K562 (cell line): Measurements from ENCODE around the gene MPRIP. TPM values are rescaled to one million over a fixed set of nuclear protein-coding genes. Genes with fewer than 3 reads are reported as not detected.

Experiments used
- ATAC-seq: fragments of 200-7000 bp; cut with Tn5 transposase; 3 replicates; pipeline ENCODE4 v1.9.1; 2020; ENCODE audit warnings: moderate library complexity
- BruUV-seq: library from RNA; stranded (reverse); fragments of 400-500 nt; replicated peaks from 2 replicates; lab custom pipeline; 2021; lab: Mats Ljungman, UMichigan
- CTCF ChIA-PET: fragments of 300-600 bp; formaldehyde crosslinking; extraction: SDS; loops from one replicate; lab custom pipeline; 2021; ENCODE audit warnings: low intra/inter-chr PET ratio; lab: Yijun Ruan, JAX
- POLR2A ChIA-PET: fragments of 300-600, 350-650 bp; sonication (Branson Sonifier 250); formaldehyde crosslinking; extraction: SDS; loops from one replicate; lab custom pipeline; 2021; ENCODE audit warnings: antibody characterized with exemption, inconsistent platforms; lab: Yijun Ruan, JAX
- DNase-seq, 4 experiments: peaks; one replicate each; pipeline versions ENCODE4 v3.0.0 to v3.0.0-alpha.2; 2011 to 2018; ENCODE audit warnings: low spot score in 3 of 4, mixed read lengths in 3 of 4; ENCODE audit errors: extremely low read depth in 1 of 4
- FAIRE-seq: peaks from 2 replicates; lab custom pipeline; 2011; peaks lifted over from hg19 to GRCh38; lab: Jason Lieb, UNC
- H2AFZ ChIP-seq: 2 replicates; pipeline ENCODE4 v1.6.0; 2011; ENCODE audit warnings: low read depth, low read length, control low read depth, inconsistent platforms
- H3K27ac ChIP-seq: fragments of 200-600 bp; 3 replicates; pipeline ENCODE4 v1.8.0; 2011; ENCODE audit warnings: low read depth, mild to moderate bottlenecking, control low read depth, inconsistent platforms, low read length, moderate library complexity, mixed read lengths; ENCODE audit errors: extremely low read depth
- H3K27me3 ChIP-seq, 2 experiments: fragments of 300-600 bp in 1 of 2; 2 replicates in 1 of 2; 3 replicates in 1 of 2; pipeline versions ENCODE4 v1.6.0 to v1.8.0; 2011; ENCODE audit warnings: inconsistent platforms in 2 of 2, low read length in 2 of 2, mild to moderate bottlenecking in 1 of 2, mixed read lengths in 1 of 2, moderate library complexity in 1 of 2; ENCODE audit not compliant: control insufficient read depth in 2 of 2, insufficient read depth in 2 of 2
- H3K36me3 ChIP-seq: fragments of 300-600 bp; 3 replicates; pipeline ENCODE4 v1.8.0; 2011; ENCODE audit warnings: mild to moderate bottlenecking, low read length, inconsistent platforms; ENCODE audit not compliant: control insufficient read depth, insufficient read depth
- H3K4me1 ChIP-seq, 2 experiments: fragments of 200-600 bp in 1 of 2; replicated peaks in 1 of 2; 2 replicates in 1 of 2; 3 replicates in 1 of 2; pipeline versions ENCODE4 v1.5.1 to v1.8.0; 2011; ENCODE audit warnings: inconsistent platforms in 2 of 2, low read length in 2 of 2, mild to moderate bottlenecking in 1 of 2, mixed read lengths in 1 of 2, moderate library complexity in 1 of 2; ENCODE audit not compliant: control insufficient read depth in 2 of 2, insufficient read depth in 2 of 2
- H3K4me2 ChIP-seq: 2 replicates; pipeline ENCODE4 v1.6.1; 2011; ENCODE audit warnings: low read length, control low read depth, inconsistent platforms, mixed read lengths; ENCODE audit not compliant: insufficient read depth
- H3K4me3 ChIP-seq: fragments of 200-600 bp; sonication (generic), shearing (Covaris generic); 2 replicates; pipeline ENCODE4 v1.5.1; 2016; ENCODE audit warnings: control low read depth, inconsistent platforms
- H3K79me2 ChIP-seq: fragments of 200-600 bp; 3 replicates; pipeline ENCODE4 v1.8.0; 2011; ENCODE audit warnings: low read length, inconsistent platforms; ENCODE audit not compliant: control insufficient read depth, insufficient read depth
- H3K9ac ChIP-seq, 2 experiments: 2 replicates each; pipeline versions ENCODE4 v1.6.0 to v1.6.1; 2011; ENCODE audit warnings: low read depth in 2 of 2, low read length in 2 of 2, control low read depth in 1 of 2, inconsistent platforms in 1 of 2, mild to moderate bottlenecking in 1 of 2, mixed read lengths in 1 of 2; ENCODE audit not compliant: insufficient read depth in 1 of 2
- H3K9me1 ChIP-seq: one replicate; pipeline ENCODE4 v1.6.0; 2011; ENCODE audit warnings: inconsistent platforms, mild to moderate bottlenecking, low read length, moderate library complexity; ENCODE audit not compliant: control insufficient read depth, insufficient read depth
- H3K9me3 ChIP-seq: replicated peaks from 2 replicates; pipeline ENCODE4 v1.5.1; 2011; ENCODE audit warnings: low read depth, low read length, inconsistent platforms; ENCODE audit not compliant: control insufficient read depth, insufficient read depth
- H4K20me1 ChIP-seq: replicated peaks from 2 replicates; pipeline ENCODE4 v1.6.1; 2011; ENCODE audit warnings: low read length, inconsistent platforms, mixed read lengths; ENCODE audit not compliant: control insufficient read depth, insufficient read depth
- BMI1 ChIP-seq: fragments of 150-350 bp; IDR thresholded peaks from 2 replicates; pipeline ENCODE4 v1.6.1; 2014; ENCODE audit warnings: low read length
- CREM ChIP-seq: IDR thresholded peaks from 2 replicates; pipeline ENCODE4 v1.6.1; 2014; ENCODE audit warnings: antibody characterized with exemption, low read depth
- CTCF ChIP-seq, 3 experiments: IDR thresholded peaks in 2 of 3; conservative IDR thresholded peaks in 1 of 3; 2 replicates each; pipeline ENCODE4 v1.5.1; 2011 to 2012; ENCODE audit warnings: low read length in 3 of 3, mild to moderate bottlenecking in 3 of 3, control low read depth in 2 of 3, improper control_type of control experiment in 1 of 3, inconsistent platforms in 1 of 3, low read depth in 1 of 3, mixed read lengths in 1 of 3, moderate library complexity in 1 of 3; ENCODE audit not compliant: insufficient read depth in 2 of 3
- EGR1 ChIP-seq: fragments of 450-650 bp; conservative IDR thresholded peaks from 2 replicates; pipeline ENCODE4 v1.6.1; 2017; ENCODE audit warnings: mild to moderate bottlenecking
- IFI16 ChIP-seq: fragments of 250-450 bp; sonication (Bioruptor Pico); IDR thresholded peaks from 2 replicates; pipeline ENCODE4 v2.1.2; 2022; ENCODE audit warnings: mild to moderate bottlenecking, inconsistent platforms
- MTA1 ChIP-seq: fragments of 450-650 bp; IDR thresholded peaks from 2 replicates; pipeline ENCODE4 v1.6.1; 2017; ENCODE audit warnings: borderline replicate concordance
- NUFIP1 ChIP-seq: fragments of 450-650 bp; IDR thresholded peaks from 2 replicates; pipeline ENCODE4 v1.6.1; 2018; ENCODE audit not compliant: partially characterized antibody
- RFX7 ChIP-seq: fragments of 250-450 bp; sonication (Bioruptor Pico); IDR thresholded peaks from 2 replicates; pipeline ENCODE4 v1.5.1; 2021; ENCODE audit warnings: mild to moderate bottlenecking
- ZBTB12 ChIP-seq: fragments of 250-450 bp; sonication (Bioruptor Pico); IDR thresholded peaks from 2 replicates; pipeline ENCODE4 v1.4.0; 2020
- ZNF668 ChIP-seq: fragments of 250-450 bp; sonication (Bioruptor Pico); IDR thresholded peaks from 2 replicates; pipeline ENCODE4 v1.8.0; 2022; ENCODE audit warnings: mild to moderate bottlenecking, inconsistent platforms
- WGBS: fragments of 100-300 bp; shearing (Covaris generic); methylation state at CpG from one replicate; pipeline ENCODE4 v1.1.6; 2016; ENCODE audit warnings: low coverage, mixed read lengths; ENCODE audit not compliant: insufficient coverage; ENCODE audit errors: missing lambda C conversion rate; 5-methylcytosine and 5-hydroxymethylcytosine counted together
- in situ Hi-C: fragments of 300-500 bp; cut with MboI; formaldehyde crosslinking; loops from 4 replicates; pipeline ENCODE4 v1.15.0; 2018; ENCODE audit warnings: inconsistent platforms, mixed read lengths
- intact Hi-C: fragments of 100-400 bp; cut with micrococcal nuclease; formaldehyde crosslinking; loops from 2 replicates; pipeline ENCODE4 v1.14.2; 2022
- polyA plus RNA-seq, 8 experiments: library from polyadenylated mRNA; depleted of rRNA in 4 of 8; stranded (reverse) in 5 of 8; unstranded in 3 of 8; fragments of >200 nt; fragmentation: Nextera tagmentation in 2 of 8; fragmentation: Illumina TruSeq in 1 of 8; extraction: Ambion mirVana in 2 of 8; extraction: Trizol in 1 of 8; gene quantifications; 2 replicates each; pipeline versions ENCODE4 v1.2.1 to v1.2.3, GENCODE V29; 2011 to 2014; ENCODE audit warnings: inconsistent platforms in 1 of 8, missing spikeins in 1 of 8
- total RNA-seq, 7 experiments: library from RNA; depleted of rRNA in 6 of 7; stranded (reverse); fragments of >200 nt in 6 of 7; fragmentation: Illumina TruSeq in 2 of 7; extraction: Trizol in 2 of 7; gene quantifications; 2 replicates each; pipeline versions ENCODE4 v1.2.1 to v1.2.3, GENCODE V29; 2011 to 2021; ENCODE audit warnings: low replicate concordance in 1 of 7

MPRIP gene
- total and polyA plus RNA-seq, 9 of the 15 experiments (the other 6 are each of a cell fraction or from before 2014, with no cell fraction given), result 10.0 to 72.6 (median 30.1) TPM

GRCh38 chr17:17022011-17022410, 20.2 kb upstream of the MPRIP start:
- Histone ChIP-seq H3K4me3 (no peak overlapping the region), H3K4me1 (peaks cover 5 to 6% of the 10 kb centered on the region in 2 experiments; a peak in 4 of 5 replicates)
- FAIRE-seq, result no peak
- no peak for TF ChIP-seq MTA1
- no peak for TF ChIP-seq CREM
- TF ChIP-seq IFI16 (CRISPR knock-in tag), result no peak
- no peak for TF ChIP-seq CTCF (IDR thresholded peaks at IDR 0.05 in 2 of 3, conservative IDR thresholded peaks at IDR 0.05 in 1 of 3; ENCODE audit: insufficient read depth in 2 of 3, low read depth in 1 of 3, low read length in 3 of 3)
- no peak for TF ChIP-seq BMI1
- TF ChIP-seq ZBTB12 (CRISPR knock-in tag), result no peak
- no peak for TF ChIP-seq EGR1
- no peak for TF ChIP-seq NUFIP1
- TF ChIP-seq ZNF668 (CRISPR knock-in tag), result no peak
- no peak for TF ChIP-seq RFX7 (CRISPR knock-in tag)

More at GRCh38 chr17:17022011-17022410, 20.2 kb upstream of the MPRIP start:
- Histone ChIP-seq H3K79me2 (no peaks in the 10 kb centered on the region), H3K27ac (no peak overlapping the region), H3K36me3 (no peaks in the 10 kb centered on the region), H3K9me1 (no peaks in the 10 kb centered on the region), H4K20me1 (no peaks in the 10 kb centered on the region), H2AFZ (no peak overlapping the region), H3K9me3 (no peaks in the 10 kb centered on the region), H3K9ac (no peak overlapping the region), H3K27me3 (no peaks in the 10 kb centered on the region), H3K4me2 (no peak overlapping the region)
- intact Hi-C loops (no loop called here), in situ Hi-C loops (no loop called here)
- ChIA-PET POLR2A (no interaction called here), CTCF (no interaction called here)
- BruUV-seq, result no TSS peak
- DNase-seq, result no peak
- WGBS, result 64% methylated on average over 4 of the region's 4 CpGs
- ATAC-seq, result no peak
